HG03045 (cell line): ENCODE results near the gene FAM168A.

Source experiments
- ATAC-seq: cut with Tn5 transposase; IDR thresholded peaks from one replicate; pipeline ENCODE4 v1.9.1; 2021; ENCODE audit warnings: mild to moderate bottlenecking, moderate library complexity; ENCODE audit not compliant: unreplicated experiment

The FAM168A gene

DNA sequence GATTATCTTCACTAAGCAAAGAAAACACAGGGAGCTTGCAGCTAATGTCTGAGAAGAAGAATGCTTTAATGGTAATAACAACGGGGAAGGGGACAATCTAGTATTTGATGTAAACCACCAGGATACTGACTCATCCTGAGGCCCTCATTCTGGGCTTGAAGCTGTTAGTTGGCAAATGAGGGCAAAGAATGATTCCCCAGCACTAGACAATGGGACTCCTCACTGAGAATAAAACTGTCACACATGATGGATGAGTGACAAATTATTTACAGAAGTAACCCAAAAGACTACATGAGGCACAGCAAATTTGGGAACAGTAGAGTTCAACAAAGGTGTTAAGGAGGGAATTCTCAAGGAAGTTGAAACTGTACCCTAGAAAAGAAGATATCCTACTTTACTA, 76.3 kb downstream of the FAM168A start:
- no peak for ATAC-seq

GRCh38 chr11:73520353-73521061, 77.4 kb downstream of the FAM168A start:
- no peak for ATAC-seq

DNA sequence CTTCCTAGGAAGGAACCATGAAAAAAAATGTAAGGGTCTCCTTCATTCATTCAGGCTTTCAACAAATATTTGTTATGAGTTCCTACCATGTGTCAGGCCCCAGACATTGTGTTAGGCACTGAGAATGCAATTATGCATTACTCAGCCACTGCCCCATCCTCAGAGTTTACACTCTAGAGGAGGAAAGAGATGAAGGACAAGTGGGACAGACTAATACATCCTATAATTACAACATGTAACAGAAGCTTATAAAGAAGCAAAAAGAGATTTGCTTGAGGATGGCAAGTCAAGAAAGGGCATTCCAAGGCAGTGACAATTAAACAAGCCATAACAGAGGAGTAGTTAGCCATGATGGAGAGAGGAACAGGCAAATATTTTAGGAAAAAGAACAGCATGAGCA, 78.6 kb downstream of the FAM168A start:
- no peak for ATAC-seq

- ATAC-seq: no peak
Measured at GRCh38 chr11:73518195-73518594, 79.7 kb downstream of the FAM168A start.

DNA sequence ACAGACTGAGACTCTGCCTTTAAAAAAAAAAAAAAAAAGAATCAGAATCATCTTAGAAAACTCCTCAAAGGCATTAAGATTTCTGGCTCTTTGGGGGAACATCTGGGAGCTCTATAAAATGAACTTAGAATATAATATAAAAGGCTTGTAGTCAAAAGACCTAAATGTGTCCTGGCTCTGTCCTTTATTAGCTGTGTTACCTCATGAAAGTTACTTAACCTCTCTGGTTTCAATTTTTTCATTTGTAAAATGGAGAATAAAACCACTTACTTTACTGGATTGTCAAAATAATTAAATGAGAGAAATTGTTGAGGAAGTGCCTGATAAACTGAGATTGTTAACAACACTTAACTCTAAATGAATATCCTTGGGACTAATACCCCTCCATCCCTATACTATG, 81.8 kb downstream of the FAM168A start:
- no peak for ATAC-seq

DNA sequence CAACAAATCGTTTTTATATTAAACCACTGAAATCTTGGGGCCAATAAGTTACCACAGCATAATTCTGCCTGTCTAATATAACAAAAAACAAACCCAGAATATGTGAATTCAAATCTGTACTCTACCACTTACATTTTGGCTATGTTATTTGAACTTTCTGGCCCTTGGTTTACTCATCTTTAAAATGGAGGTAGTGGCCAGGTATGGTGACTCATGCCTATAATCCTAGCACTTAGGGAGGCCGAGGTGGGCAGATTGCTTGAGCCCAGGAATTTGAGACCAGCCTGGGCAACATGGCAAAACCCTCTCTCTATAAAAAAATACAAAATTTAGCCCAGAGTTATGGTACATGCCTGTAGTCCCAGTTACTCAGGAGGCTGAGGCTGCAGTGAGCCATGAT, 84.2 kb downstream of the FAM168A start:
- ATAC-seq: no peak

DNA sequence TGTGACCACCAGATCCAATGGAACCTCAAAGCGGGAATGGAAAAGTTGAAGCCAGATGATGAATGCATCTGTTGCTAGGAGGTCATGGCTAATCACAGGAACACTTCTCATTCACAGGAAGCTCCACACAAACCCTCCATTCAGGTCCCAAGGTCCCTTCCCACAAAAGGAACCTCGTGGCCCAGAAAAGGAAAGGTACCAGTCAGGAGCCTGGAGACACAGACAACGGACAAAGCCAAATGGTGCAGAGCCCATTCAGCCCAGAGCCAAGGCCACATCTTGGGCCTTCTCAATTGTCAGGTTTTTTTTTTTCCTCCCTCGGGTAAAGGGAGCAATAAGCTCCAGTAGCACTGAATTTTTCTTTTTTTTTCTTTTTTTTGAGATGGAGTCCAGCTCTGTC, 87.0 kb downstream of the FAM168A start:
- no peak for ATAC-seq

DNA sequence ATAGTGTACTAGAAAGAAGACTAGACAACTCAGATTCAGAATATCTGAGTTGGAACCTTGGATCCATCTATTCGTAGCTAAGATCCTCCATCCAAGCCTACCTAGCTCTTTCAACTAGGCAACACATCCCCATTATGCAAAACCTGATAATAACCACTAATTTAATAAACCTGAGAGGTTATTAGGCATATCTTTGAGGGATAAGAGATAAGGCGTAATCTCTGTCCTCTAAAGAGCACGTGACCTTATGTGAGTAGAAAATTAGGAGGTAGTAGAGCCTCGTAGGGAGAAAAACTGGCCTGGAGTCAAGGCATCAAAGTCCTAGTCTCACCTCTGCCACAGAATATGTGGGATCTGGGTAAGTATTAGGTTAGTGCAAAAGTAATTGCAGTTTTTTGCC, 87.8 kb downstream of the FAM168A start:
- no peak for ATAC-seq

DNA sequence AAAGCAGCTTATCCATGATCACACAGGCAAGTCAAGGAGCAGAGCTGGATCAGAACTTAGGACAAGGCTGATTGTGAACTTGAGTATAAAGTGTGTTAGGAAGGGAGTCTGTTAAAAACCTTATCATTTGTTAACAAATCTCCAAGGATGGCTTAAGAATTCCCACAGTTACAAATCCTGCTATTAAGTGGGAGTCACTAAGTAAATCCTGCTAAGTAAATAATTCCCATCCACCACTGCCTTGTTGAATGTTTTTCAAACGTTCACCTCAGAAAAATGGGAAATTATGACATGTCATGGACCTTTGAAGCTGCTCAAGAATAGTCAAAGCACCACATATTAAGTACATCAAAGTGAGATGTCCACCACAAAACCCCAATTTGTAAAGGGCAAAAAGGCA, 88.7 kb downstream of the FAM168A start:
- no peak for ATAC-seq

- no peak for ATAC-seq
Measured at GRCh38 chr11:73508243-73509176, 89.4 kb downstream of the FAM168A start.

- ATAC-seq: no peak
Measured at GRCh38 chr11:73507086-73507485, 90.8 kb downstream of the FAM168A start.

DNA sequence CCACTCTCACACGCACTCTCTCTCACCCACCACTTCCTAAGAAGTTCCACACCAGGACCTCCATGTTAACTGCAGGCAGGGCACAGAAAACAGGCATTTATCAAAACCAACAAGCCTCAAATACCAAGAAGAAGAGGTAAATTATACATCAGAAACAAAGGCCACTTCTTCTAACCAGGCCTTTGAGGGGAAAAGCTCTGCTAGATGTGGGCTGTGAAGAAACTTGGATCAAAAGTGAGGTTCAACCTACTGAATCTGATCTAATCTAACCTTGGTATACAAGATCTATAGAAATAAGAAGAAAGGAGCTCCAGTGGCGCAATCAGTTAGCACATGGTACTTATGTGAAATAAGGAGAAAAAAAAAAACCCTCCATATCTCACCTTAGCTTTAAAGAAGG, 91.9 kb downstream of the FAM168A start:
- no peak for ATAC-seq

GRCh38 chr11:73498343-73498742, 99.6 kb downstream of the FAM168A start:
- ATAC-seq: no peak

DNA sequence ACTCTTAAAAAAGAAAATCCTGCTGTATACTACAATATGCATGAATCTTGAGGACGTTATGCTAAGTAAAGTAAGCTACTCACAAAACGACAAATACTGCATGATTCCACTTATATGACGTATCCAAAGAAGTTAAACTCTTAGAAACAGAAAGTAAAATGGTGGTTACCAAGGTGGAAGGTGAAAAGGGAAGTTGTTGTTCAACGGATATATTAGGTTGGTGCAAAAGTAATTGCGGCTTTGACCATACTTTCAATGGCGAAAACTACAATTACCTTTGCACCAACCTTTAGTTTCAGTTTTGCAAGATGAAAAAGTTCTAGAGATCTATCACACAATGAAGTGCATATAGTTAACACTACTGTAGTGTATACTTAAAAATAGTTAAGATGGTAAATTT, 101.8 kb downstream of the FAM168A start:
- ATAC-seq: no peak

DNA sequence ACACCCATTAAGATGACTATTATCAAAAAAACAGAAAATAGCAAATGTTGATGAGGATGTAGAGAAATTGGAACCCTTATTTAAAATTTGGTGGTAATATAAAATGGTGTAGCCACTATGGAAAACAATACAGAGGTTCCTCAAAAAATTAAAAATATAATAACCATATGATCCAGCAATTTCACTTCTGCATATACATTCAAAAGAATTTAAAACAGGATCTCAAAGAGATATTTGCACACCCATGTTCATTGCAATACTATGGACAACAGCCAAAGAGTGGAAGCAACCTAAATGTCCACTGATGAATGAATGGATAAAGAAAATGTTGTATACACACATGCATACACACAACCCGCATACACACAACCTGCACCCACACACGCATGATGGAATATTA, 102.2 kb downstream of the FAM168A start:
- ATAC-seq: no peak

GRCh38 chr11:73493956-73494598, 103.8 kb downstream of the FAM168A start:
- ATAC-seq: no peak

DNA sequence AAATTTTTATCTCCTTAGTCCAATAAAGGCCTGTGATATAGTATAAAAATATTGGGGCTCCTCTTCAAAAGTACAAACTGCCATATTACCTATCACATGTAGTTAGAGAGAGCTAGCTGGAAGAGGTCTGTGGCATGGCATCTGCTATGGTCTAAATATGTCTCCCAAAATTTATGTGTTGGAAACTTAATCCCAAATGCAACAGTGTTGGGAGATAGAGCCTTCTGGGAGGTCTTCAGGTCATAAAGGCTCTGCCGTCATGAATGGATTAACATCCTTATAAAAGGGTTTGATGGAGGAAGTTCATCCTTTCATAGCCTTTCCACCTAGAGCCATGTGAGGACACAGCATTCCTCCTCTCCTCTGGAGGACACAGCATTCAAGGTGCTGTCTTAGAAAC, 116.3 kb downstream of the FAM168A start:
- ATAC-seq: no peak

DNA sequence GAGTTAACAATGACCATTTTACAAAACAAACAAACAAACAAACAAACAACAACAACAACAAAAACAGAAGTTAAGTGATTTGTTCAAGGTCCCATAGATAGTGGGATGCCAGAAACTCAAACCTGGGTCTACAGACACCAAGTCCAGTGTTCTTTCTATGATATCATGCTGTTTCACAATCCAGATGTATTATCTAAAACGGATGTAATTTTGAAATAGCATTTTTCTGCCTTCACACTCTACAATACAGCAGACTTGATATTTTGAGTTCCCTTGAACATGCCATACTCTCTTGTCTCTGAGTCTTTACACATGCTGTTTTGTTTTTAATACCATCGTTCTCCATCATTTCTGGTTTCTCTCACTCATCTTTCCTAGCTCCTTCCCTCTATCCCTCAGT, 117.2 kb downstream of the FAM168A start:
- no peak for ATAC-seq

DNA sequence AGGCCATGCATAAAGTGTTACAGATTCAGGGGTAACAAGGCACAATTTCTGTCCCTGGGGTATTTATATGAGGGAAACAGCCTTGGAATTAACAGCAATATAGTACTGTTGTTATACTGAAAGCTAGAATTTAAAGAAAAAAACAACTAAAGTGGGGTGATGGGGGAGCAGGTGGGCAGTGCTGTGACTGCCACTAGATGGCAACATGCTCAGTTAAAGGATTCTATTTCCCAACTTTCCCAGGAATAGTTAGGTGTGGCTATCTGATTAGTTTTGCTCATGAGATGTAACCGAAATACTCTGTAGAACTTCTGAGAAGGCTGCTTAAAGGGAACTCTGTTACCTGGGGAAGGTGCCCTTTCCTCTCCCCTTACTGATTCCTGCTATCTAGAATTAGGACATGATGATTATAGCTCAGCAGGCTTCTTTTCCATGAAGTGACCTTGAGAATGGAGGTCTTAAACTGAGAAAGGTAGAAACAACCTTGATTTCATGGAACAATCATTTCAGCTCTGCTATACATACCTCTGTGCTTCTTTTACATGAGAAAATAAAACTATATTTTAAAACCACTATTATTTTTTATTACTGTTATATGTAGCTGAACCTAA, 119.1 kb downstream of the FAM168A start:
- no peak for ATAC-seq

GRCh38 chr11:73477518-73477917, 120.4 kb downstream of the FAM168A start:
- ATAC-seq: no peak

GRCh38 chr11:73475549-73476095, 122.3 kb downstream of the FAM168A start:
- no peak for ATAC-seq
